IPS-18c (cell line): ENCODE measurements around the gene MYO15B.

ENCODE experiments used
- H3K4me3 ChIP-seq: 2 replicates; pipeline ENCODE4 v1.7.0; 2013; ENCODE audit warnings: low read depth, mild to moderate bottlenecking, low read length, moderate library complexity; ENCODE audit not compliant: insufficient read depth
- H3K9me3 ChIP-seq: one replicate; pipeline ENCODE4 v1.6.1; 2013; ENCODE audit warnings: mild to moderate bottlenecking, low read length, moderate library complexity; ENCODE audit not compliant: control insufficient read depth, insufficient read depth

The MYO15B gene

GRCh38 chr17:75557075-75557851 is 30.3 kb upstream of the MYO15B start:
- Histone ChIP-seq H3K9me3 (peaks cover 2% of the 10 kb centered on the region), H3K4me3 (no peak overlapping the region)

DNA sequence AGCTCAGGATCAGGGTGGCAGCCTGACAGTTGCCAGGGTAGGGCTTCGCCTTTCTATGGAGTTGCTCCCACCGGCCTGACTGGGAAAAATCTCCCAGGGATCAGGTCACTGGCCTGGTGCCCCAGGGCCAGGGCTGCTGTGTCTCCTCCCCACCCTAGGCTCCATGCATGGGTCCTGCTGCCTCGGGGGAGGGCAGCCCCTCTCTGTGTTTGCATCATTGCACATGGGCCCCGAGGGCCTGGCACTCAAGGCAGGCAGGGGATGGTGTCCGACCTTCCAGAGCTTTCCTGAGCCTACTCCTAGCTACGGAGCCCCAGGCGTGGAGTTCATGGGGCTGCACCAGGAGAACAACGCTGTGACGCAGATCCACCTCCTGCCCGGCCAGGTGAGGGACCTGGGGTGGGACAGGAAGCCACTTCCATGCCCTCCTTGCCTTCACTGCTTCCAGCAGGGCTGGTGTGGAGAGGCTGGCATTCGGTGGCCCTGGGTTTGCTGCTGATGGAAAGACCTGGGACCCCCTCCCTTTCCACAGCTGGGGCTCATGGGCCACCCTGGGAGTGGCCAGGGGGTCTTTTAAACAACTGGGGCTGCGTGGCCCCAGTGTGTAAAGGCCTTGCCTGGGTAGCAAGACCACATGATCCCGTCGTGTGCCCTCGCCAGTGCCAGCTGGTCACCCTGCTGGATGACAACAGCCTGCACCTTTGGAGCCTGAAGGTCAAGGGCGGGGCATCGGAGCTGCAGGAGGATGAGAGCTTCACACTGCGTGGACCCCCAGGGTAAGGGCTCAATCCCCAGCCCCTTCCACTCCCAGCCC is 29.5 kb upstream of the MYO15B start:
- Histone ChIP-seq H3K9me3 (peaks cover 2% of the 10 kb centered on the region), H3K4me3 (no peak overlapping the region)

GRCh38 chr17:75558666-75559530 is 28.7 kb upstream of the MYO15B start:
- no peak overlapping the region for H3K4me3 ChIP-seq
- peaks cover 2% of the 10 kb centered on the region for H3K9me3 ChIP-seq

GRCh38 chr17:75559958-75560533 is 27.6 kb upstream of the MYO15B start:
- H3K4me3 ChIP-seq = no peak overlapping the region
- peaks cover 2% of the 10 kb centered on the region for H3K9me3 ChIP-seq

- Histone ChIP-seq H3K9me3 (no peaks in the 10 kb centered on the region), H3K4me3 (no peak overlapping the region)
Measured at GRCh38 chr17:75561927-75562603, 25.5 kb upstream of the MYO15B start.

GRCh38 chr17:75563063-75563758 is 24.4 kb upstream of the MYO15B start:
- Histone ChIP-seq H3K4me3 (no peak overlapping the region), H3K9me3 (no peaks in the 10 kb centered on the region)

GRCh38 chr17:75564195-75564594 is 23.4 kb upstream of the MYO15B start:
- H3K9me3 ChIP-seq = no peaks in the 10 kb centered on the region
- H3K4me3 ChIP-seq = no peak overlapping the region

- H3K4me3 ChIP-seq = no peak overlapping the region
Measured at GRCh38 chr17:75565066-75565465, 22.5 kb upstream of the MYO15B start.

GRCh38 chr17:75565618-75566017 is 22.0 kb upstream of the MYO15B start:
- H3K4me3 ChIP-seq = no peak overlapping the region
- H3K9me3 ChIP-seq = no peaks in the 10 kb centered on the region

More at GRCh38 chr17:75565066-75565465, 22.5 kb upstream of the MYO15B start:
- no peaks in the 10 kb centered on the region for H3K9me3 ChIP-seq

DNA sequence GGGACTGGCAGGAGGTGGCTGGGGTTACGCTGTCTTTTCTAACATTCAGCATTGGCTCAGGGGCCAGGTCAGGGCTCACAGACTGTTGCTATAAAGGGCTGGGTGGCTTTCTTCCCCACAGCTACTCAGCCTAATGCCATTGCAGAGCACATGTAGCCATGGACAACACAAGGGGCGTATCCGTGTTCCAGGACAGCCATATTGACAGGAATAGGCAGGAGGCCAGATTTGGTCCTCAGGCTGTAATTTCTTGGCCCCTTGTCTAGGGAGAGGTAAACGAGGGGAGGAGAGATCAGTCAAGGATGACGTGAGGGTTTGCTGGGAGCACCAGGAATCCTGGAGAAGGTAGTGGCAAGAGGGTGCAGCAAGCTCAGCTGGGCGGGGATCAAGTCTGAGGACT is 21.2 kb upstream of the MYO15B start:
- no peaks in the 10 kb centered on the region for H3K9me3 ChIP-seq
- no peak overlapping the region for H3K4me3 ChIP-seq

- H3K9me3 ChIP-seq = no peaks in the 10 kb centered on the region
- no peak overlapping the region for H3K4me3 ChIP-seq
Measured at GRCh38 chr17:75566834-75567233, 20.8 kb upstream of the MYO15B start.

DNA sequence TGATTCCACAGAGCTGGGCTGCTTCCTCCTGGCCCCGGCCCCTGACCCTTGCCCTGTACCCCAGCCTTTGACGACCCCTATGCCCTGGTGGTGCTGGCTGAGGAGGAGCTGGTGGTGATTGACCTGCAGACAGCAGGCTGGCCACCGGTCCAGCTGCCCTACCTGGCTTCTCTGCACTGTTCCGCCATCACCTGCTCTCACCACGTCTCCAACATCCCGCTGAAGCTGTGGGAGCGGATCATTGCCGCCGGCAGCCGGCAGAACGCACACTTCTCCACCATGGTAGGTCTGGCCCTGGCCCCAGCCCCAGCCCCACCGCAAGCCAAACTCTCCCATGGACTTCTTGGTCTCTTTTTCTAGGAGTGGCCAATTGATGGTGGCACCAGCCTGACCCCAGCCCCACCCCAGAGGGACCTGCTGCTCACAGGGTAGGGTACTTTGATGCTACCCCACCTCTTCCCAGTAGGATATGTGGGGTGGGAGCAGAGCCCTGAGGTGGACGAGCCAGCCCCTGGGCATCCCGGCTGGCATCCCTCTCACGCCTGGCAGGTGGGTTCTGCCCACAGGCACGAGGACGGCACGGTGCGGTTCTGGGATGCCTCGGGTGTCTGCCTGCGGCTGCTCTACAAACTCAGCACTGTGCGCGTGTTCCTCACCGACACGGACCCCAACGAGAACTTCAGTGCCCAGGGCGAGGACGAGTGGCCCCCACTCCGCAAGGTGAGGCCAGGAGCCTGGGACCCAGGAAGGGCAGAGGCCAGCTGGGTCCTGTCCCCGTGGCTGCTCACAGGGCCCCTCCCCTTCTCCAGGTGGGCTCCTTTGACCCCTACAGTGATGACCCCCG is 19.0 kb upstream of the MYO15B start:
- H3K4me3 ChIP-seq = no peak overlapping the region
- no peaks in the 10 kb centered on the region for H3K9me3 ChIP-seq

- Histone ChIP-seq H3K4me3 (no peak overlapping the region), H3K9me3 (no peaks in the 10 kb centered on the region)
Measured at GRCh38 chr17:75570034-75570676, 17.4 kb upstream of the MYO15B start.

DNA sequence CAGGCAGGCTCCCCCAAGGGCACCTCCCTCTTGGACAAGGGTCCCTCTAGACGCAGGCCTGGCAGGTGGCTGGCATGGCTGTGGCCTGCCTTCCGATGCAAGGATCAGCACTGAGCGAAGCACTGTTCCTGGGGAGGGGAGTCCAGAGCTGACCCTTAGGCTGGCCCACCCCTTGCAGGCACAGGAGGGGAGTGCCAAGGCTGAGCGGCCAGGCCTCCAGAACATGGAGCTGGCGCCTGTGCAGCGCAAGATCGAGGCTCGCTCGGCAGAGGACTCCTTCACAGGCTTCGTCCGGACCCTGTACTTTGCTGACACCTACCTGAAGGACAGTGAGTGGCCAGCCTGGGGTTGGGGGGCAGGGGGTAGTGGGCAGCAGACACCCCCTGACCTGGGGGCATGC is 16.8 kb upstream of the MYO15B start:
- Histone ChIP-seq H3K4me3 (no peak overlapping the region), H3K9me3 (no peaks in the 10 kb centered on the region)
